ENCODE results near the gene TAAR1.
"Not testable (repeated sequence)": the region's sequence is repeated elsewhere in the genome, so short reads cannot be mapped to it uniquely, and the experiment has no call there.

Gene TAAR1, protein sequence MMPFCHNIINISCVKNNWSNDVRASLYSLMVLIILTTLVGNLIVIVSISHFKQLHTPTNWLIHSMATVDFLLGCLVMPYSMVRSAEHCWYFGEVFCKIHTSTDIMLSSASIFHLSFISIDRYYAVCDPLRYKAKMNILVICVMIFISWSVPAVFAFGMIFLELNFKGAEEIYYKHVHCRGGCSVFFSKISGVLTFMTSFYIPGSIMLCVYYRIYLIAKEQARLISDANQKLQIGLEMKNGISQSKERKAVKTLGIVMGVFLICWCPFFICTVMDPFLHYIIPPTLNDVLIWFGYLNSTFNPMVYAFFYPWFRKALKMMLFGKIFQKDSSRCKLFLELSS

DNA sequence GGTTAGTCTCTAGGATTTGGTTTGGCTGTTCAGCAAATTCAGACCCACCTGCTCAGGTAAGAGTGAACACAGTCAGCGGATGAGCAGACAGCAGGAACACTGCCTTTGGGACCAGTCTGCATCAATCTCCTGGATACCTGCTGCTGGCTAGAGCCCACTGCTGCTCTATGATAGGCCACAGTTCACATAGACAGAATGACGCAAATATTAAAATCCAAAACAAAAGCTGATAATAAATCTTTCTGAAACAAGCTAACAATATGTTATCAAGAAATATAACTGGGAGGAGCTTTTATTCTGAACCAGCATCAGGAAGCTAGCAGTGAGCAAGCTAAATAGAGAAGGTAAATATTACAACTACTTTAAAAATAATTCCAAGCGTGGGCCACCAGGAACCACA lies at the start of gene TAAR1:
Gene TAAR1 (minus strand): TSS at position 101 of the 400 bp plus-strand sequence. CDS start 13,179 bp downstream, outside the sequence.
- peak; percentile 82 for DNase-seq

GRCh38 chr6:132708771-132709170 lies 49.8 kb upstream of the TAAR1 start:
- DNase-seq, result no peak

DNA sequence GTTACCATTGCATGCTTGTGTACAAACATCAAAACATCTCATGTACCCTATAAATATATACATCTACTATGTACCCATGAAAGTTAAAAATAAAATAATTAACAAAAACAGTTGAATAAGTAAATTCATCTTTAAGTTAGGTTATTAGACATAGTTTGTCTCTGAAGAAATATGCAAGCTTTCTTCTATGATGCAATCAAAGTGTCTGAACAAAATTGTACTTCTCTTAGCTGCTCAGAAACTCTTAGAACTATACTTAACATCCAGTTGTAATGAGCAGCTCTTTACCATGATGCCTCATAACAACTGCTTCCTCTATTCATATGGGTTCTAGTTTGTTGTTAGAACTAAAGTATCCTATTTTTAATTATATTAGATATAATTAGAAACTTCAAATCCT lies 49.0 kb upstream of the TAAR1 start:
- DNase-seq, result no peak

DNA sequence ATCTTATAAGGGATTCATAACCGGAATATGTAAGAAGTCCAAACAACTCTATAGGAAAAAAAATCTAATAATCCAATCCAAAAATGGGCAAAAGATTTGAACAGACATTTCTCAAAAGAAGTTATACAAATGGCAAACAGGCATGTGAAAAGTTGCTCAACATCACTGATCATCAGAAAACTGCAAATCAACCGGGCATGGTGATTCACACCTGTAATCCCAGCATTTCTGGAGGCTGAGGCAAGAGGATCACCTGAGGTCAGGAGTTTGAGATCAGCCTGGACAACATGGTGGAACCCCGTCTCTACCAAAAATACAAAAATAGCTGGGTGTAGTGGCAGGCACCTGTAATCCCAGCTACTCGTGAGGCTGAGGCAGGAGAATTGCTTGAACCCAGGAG lies 47.8 kb upstream of the TAAR1 start:
- DNase-seq, result not testable (repeated sequence)

DNA sequence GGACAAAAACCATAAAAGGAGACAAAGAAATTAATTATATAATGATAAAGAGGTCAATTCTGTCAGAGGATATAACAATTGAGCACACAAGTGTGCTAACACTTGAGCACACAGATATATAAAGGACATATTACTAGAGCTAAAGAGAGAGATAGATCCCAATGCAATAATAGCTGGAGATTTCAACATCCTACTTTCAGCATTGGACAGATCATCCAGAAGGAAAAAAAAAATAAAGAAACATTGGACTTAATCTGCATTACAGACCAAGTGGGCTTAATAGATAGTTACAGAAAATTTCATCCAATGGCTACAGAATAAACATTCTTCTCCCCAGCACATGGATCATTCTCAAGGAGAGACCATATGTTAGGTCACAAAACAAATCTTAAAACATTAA lies 45.0 kb upstream of the TAAR1 start:
- no peak for DNase-seq

DNA sequence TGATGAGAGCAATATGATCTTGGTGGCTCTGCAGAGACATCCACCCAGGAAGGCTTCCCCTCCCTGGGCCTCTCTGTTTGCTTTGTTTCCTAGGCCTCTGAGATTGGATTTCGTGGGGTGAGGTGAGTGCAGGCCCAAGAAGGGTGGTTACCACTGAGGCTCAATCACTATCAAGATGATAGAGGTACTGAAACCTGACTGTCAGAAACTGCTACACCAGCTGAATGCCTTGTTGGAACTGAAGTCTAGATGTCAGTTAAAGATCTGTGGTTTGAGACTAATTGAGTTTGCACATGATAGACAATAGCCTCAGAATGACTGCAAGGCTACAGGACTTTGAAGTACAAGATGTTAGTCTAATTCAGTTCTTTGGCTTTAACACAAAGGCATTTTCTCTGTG lies 39.6 kb upstream of the TAAR1 start:
- DNase-seq, result no peak

- DNase-seq, result no peak
Measured at GRCh38 chr6:132695773-132696172, 36.8 kb upstream of the TAAR1 start.

- no peak for DNase-seq
Measured at GRCh38 chr6:132693478-132693877, 34.5 kb upstream of the TAAR1 start.

GRCh38 chr6:132690678-132691077 lies 31.7 kb upstream of the TAAR1 start:
- no peak for DNase-seq

DNA sequence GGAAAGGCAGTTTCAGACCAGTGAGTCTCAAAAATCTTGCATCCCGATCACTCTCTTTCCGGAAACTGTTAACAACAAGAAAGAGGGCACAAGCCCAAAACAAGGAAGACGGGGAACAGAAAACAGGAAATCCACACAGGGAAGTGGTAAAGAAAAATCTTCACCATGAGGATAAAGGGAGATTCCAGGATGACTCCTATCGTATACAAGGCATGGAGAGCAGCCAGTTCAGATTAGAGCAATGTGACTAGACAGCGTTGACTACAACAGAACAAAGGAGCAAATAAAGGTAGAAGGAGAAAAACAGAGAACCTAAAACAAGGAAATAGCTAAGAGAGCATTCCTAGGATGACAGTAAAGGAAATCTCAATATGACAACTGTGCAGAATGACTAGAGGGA lies 28.3 kb upstream of the TAAR1 start:
- no peak for DNase-seq

DNA sequence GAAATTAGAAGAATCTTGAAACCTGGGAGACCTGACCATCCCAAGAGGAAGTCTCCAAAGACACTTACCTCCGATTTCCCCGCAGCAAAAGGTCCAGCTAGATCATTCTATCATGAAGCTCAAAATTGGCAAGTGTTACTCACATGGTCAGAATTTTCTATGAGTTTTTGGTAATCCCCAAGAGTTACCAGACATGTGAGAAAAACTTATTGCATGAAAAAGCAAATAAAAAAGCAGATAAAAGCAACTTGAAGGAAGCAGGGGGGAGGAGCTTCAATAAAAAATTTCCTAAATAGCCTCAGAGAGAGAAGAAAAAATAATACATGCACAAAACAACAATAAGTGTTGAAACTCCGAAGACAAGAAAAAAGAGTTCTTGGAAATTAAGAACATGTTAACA lies 27.5 kb upstream of the TAAR1 start:
- no peak for DNase-seq

GRCh38 chr6:132685009-132685408 lies 26.0 kb upstream of the TAAR1 start:
- DNase-seq, result no peak

- no peak for DNase-seq
Measured at GRCh38 chr6:132684272-132684671, 25.3 kb upstream of the TAAR1 start.

DNA sequence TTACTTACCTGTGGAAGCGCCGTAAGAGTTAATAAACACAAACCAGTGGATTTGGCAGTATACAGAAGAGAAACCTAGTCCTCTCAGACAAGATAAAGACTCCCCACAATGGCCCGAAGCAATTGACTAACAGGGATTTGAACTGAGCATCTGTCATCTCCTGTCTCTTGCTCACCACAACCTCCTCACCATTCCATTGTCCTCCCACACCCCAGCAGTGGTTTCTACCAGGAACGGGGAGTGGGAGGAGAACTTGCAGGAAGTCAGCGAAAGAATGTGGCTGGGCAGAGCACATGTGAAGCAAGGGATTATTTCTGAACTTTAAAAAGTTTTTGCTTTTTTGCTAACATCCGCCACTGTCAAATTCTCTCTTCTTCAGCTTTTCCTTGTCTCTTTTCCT lies 24.6 kb upstream of the TAAR1 start:
- no peak for DNase-seq

- DNase-seq, result not testable (repeated sequence)
Measured at GRCh38 chr6:132679094-132679493, 20.1 kb upstream of the TAAR1 start.

DNA sequence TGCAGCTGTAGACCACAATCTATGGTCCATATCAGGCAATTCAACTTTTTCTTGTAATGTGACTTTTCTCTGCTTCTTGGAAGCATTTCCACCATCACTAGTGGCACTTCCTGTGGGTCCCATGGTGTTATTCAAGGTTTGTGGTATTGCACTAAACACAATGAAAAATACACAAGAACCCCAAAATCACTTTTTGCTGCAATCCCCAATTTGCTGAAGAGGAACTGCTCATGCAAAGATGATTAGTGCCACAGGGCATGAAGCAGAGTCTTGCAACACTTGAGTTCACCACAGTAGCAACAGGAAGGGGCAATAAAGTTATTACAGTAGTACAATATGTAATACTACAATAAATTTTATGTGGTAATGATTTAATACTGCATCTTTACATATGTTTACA lies 16.8 kb upstream of the TAAR1 start:
- no peak for DNase-seq

GRCh38 chr6:132675002-132675401 lies 16.0 kb upstream of the TAAR1 start:
- no peak for DNase-seq

DNA sequence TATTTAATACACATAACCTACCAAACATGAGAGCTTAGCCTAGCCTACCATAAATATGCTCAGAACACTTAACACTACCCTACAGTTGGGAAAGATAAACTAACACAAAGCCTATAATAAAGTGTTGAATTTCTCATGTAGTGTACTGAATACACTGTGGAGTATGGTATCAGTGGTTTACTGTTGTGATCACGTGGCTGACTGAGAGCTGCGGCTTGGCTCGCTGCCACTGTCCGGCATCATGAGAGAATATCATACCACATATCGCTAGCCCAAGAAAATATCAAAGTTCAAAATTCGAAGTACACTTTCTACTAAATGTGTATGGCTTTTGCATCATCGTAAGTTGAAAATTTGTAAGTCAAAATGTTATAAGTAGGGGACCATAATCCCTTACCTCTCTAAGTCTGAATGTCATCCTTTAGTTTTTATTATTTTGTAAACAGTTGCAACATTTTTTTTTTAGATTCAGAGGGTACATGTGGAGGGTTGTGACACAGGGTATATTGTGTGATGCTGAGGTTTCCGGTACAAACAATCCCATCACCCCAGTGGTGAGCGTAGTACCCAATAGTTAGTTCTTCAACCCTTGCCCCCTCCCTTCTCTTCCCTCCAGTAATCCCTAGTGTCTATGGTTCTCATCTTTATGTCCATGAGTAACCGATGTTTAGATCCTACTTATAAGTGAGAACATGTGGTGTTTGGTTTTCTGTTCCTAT lies 14.6 kb upstream of the TAAR1 start:
- DNase-seq, result peak; percentile 39

DNA sequence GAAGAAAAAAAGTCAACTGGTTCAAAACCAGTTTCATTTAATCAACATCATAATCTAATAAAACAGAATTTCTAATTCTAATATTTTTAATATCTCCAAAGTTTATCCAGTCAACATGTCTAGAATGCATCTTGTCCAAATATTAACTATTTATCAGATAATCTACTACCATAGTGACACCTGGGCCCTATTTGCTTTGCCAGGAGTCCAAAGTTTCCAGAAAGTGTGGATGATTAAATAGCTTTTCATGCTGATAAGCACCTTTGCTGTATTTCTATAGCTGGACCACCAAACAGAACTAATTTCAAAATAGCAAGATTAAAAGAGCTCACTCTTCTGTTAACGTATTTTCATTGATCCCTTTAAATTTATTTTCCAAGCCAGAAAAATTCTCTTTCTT lies 12.3 kb upstream of the TAAR1 start:
- DNase-seq, result no peak

DNA sequence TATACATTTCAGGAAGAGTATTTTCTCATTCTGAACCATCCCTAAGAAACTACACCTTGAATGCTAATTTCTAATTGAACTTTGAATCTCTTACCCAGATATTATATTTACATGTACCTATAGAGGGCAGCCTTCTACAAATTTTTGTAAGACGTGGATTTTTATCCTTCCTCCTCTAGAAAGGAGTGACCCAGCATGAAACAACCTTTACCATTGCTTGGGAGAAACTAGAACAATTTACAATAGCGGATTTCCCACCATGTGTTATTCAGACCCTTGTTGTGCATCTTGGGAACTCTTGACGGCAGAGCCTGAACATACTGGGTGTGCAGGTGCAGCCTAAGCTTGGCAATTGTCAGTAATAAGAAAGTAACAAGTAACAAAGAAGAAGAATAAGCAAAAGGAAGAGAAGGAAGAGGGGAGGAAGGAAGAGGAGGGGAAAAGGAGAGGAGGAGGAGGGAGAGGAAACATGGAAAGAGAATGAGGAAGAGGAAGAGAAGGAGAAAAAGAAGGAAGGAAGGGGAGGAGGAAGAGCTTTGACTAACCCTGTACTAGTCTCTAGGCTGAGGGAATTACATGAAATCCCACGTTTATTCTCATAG lies 10.8 kb upstream of the TAAR1 start:
- DNase-seq, result no peak

- DNase-seq, result no peak
Measured at GRCh38 chr6:132666118-132666517, 7.1 kb upstream of the TAAR1 start.

GRCh38 chr6:132664309-132665034 lies 5.5 kb upstream of the TAAR1 start:
- no peak for DNase-seq

DNA sequence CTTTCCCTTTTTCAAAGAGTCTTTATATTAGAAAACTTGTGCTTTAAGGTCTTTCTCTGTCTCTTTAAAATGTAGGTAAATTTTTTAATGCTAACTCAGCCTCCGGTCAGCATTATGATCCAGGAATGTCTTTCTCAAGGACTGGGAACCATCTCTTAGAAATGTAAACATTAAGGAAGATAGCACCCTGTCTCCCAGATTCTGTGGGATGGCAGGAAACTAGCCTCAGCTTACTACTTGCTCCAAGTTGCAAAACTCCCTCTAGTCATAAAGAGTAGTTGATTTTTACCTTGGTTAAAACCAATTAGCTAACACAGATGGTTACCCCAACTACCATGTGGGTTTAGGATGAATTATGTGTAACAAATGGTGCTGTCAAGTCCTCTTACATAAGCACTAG lies 4.7 kb upstream of the TAAR1 start:
- no peak for DNase-seq

GRCh38 chr6:132661906-132662305 lies 2.9 kb upstream of the TAAR1 start:
- DNase-seq, result no peak

Data from DMS153 (cell line).